Measurements from ENCODE around the gene TRIO. TPM values are rescaled to one million over a fixed set of nuclear protein-coding genes. Genes with fewer than 3 reads are reported as not detected.

The TRIO gene
- total RNA-seq, 2 donors from 2014 or later, result 62.0 to 137 TPM

DNA sequence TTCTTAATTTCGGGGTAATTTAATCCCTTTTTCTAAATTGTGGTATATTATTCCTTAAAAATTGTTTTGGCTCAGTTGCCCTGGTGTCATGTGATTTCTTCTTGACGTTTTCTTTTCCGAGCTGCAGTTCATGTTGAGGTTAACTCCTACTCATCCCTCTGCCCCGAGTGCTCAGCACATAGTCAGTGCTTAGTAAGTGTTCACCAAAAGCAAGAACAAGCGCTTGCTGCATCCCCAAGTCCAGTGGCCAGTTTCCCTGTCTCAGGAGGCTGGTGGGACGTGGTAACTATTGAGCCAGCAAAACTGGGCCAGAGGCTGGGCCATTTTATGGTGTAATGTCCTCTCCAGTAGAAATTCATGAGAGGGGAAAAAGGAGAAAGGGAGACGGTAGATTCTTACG is 23.3 kb downstream of the TRIO start:
- ATAC-seq (no peak), DNase-seq (no peak)
- Histone ChIP-seq H3K4me3 (no peak overlapping the region), H3K27me3 (no peaks in the 10 kb centered on the region), H3K27ac (no peak overlapping the region), H3K36me3 (replicated peaks in 1 of 2; ENCODE audit: insufficient read depth in 1 of 2, low read depth in 2 of 2) (no peaks in the 10 kb centered on the region), H3K9me3 (no peaks in the 10 kb centered on the region), H3K4me1 (peaks cover 27% of the 10 kb centered on the region)
- 80 to 86% methylated on average over 8 of the region's 8 CpGs for WGBS, 2 donors
- intact Hi-C loops (cut with DNase I), result no loop called here
- TF ChIP-seq POLR2A (IDR thresholded peaks at IDR 0.05), result no peak
- TF ChIP-seq, protein P1, sequence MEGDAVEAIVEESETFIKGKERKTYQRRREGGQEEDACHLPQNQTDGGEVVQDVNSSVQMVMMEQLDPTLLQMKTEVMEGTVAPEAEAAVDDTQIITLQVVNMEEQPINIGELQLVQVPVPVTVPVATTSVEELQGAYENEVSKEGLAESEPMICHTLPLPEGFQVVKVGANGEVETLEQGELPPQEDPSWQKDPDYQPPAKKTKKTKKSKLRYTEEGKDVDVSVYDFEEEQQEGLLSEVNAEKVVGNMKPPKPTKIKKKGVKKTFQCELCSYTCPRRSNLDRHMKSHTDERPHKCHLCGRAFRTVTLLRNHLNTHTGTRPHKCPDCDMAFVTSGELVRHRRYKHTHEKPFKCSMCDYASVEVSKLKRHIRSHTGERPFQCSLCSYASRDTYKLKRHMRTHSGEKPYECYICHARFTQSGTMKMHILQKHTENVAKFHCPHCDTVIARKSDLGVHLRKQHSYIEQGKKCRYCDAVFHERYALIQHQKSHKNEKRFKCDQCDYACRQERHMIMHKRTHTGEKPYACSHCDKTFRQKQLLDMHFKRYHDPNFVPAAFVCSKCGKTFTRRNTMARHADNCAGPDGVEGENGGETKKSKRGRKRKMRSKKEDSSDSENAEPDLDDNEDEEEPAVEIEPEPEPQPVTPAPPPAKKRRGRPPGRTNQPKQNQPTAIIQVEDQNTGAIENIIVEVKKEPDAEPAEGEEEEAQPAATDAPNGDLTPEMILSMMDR (IDR thresholded peaks at IDR 0.05), result no peak

- DNase-seq (no peak), ATAC-seq (no peak)
- H3K4me1 ChIP-seq, result peaks cover 29% of the 10 kb centered on the region
- no peak overlapping the region for H3K4me3 ChIP-seq
- H3K27me3 ChIP-seq, result no peaks in the 10 kb centered on the region
- TF ChIP-seq, protein P1 (IDR thresholded peaks at IDR 0.05), result no peak
- no peak for TF ChIP-seq POLR2A (IDR thresholded peaks at IDR 0.05)
- intact Hi-C loops (cut with DNase I), result no loop called here
- H3K9me3 ChIP-seq, result no peaks in the 10 kb centered on the region
- H3K27ac ChIP-seq, result no peak overlapping the region
- 44 to 47% methylated on average over 5 of the region's 5 CpGs for WGBS, 2 donors
- no peaks in the 10 kb centered on the region for H3K36me3 ChIP-seq (replicated peaks in 1 of 2; ENCODE audit: insufficient read depth in 1 of 2, low read depth in 2 of 2)
Measured at GRCh38 chr5:14167211-14167845, 24.2 kb downstream of the TRIO start.

DNA sequence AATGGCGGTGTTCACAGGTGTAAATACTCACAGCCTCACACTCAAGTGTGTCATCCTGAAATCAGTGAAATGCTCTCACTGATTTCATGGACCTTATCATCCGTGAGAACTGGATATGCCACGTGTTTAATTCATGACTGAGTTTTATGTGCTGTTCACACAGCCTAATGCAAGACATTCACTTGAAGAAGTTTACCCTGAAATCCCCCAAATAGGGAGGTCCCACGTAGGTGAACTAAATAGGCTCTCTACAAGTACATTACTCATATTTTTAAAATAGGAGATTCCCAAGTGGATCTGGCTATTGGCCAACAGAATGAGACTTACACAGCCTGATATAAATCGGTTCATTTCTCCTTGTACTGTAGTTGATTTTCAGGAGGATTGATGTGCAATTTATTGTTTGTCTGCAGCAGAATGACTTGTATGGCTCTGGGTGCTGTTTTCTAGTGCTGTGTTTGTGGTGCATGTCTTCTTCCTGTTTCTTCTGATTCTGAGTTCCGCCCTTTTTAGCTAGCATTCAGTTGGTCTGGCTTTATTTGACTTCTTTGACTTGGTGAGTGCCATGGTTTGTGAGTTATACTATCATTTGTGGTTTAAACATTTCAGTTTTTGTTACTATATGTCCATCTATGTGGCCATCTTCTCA is 25.1 kb downstream of the TRIO start:
- TF ChIP-seq, protein P1 (IDR thresholded peaks at IDR 0.05), result no peak
- no peak for TF ChIP-seq POLR2A (IDR thresholded peaks at IDR 0.05)
- intact Hi-C loops (cut with DNase I), result no loop called here
- H3K4me3 ChIP-seq, result no peak overlapping the region
- ATAC-seq, result no peak
- DNase-seq, result no peak
- peaks cover 29% of the 10 kb centered on the region for H3K4me1 ChIP-seq
- no peaks in the 10 kb centered on the region for H3K9me3 ChIP-seq
- 39 to 51% methylated on average over 6 of the region's 6 CpGs for WGBS, 2 donors
- no peaks in the 10 kb centered on the region for H3K27me3 ChIP-seq
- no peak overlapping the region for H3K27ac ChIP-seq
- H3K36me3 ChIP-seq (replicated peaks in 1 of 2; ENCODE audit: insufficient read depth in 1 of 2, low read depth in 2 of 2), result no peaks in the 10 kb centered on the region

DNA sequence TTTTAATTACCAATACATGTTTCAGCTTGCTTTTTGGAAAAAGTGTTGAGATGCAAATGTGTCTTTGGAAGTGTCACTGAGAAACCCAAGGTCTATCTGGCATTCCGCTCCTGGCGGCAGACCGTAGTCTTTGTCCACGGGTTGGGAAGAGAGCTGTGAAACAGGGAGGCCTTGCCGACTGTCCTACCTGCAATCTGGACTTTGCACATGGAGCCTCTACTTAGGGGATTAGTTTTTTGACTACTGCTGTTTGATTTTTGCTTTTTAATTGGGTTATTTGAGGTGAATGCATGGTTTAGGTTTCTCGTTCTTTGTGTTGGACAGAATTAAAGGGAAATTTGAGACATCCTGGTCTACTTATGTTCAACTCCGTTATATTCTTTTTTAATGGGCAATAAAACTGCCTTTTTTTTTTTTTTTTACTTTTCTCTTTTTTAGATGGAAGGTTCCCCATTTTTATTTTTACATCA is 25.7 kb downstream of the TRIO start:
- no peak overlapping the region for H3K27ac ChIP-seq
- H3K4me1 ChIP-seq, result peaks cover 32% of the 10 kb centered on the region
- no peaks in the 10 kb centered on the region for H3K9me3 ChIP-seq
- ATAC-seq, result no peak
- DNase-seq, result no peak
- H3K27me3 ChIP-seq, result no peaks in the 10 kb centered on the region
- 88 to 89% methylated on average over 7 of the region's 7 CpGs for WGBS, 2 donors
- H3K4me3 ChIP-seq, result no peak overlapping the region
- TF ChIP-seq POLR2A (IDR thresholded peaks at IDR 0.05), result no peak
- TF ChIP-seq, protein P1 (IDR thresholded peaks at IDR 0.05), result no peak
- intact Hi-C loops (cut with DNase I), result no loop called here
- no peaks in the 10 kb centered on the region for H3K36me3 ChIP-seq (replicated peaks in 1 of 2; ENCODE audit: insufficient read depth in 1 of 2, low read depth in 2 of 2)
